Embryonic facial prominence (tissue), 1 donor: ENCODE results near the gene BHLHE40.

Experiments used
- DNase-seq: peaks from one replicate; pipeline ENCODE4 v3.0.0-alpha.2; 2016; ENCODE audit errors: extremely low spot score

The BHLHE40 gene

GRCh38 chr3:5001135-5001534 lies 21.9 kb downstream of the BHLHE40 start:
- no peak for DNase-seq

- no peak for DNase-seq
Measured at GRCh38 chr3:5001805-5002173, 22.6 kb downstream of the BHLHE40 start.

- DNase-seq: no peak
Measured at GRCh38 chr3:5002174-5002870, 23.1 kb downstream of the BHLHE40 start.

GRCh38 chr3:5002871-5003247 lies 23.6 kb downstream of the BHLHE40 start:
- no peak for DNase-seq

- DNase-seq: no peak
Measured at GRCh38 chr3:5004319-5005152, 25.3 kb downstream of the BHLHE40 start.

DNA sequence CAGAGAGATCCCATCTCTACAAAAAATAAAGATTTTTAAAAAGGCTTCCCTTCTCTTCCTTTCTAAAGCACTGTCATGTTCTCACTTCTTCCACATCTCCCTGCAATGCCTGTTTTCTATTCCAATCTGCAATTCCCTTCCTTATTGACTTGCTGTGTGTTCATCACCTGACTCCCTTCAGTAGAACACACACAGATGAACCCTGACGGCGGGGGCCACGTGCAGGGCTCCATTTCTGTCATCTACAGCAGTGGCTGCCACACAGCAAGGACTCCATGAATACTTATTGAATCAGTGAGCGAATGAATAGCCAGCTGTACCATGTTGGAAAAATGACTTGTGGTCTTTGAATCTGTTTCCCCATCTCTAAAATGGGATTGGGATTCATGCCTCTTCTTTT lies 26.1 kb downstream of the BHLHE40 start:
- no peak for DNase-seq

DNA sequence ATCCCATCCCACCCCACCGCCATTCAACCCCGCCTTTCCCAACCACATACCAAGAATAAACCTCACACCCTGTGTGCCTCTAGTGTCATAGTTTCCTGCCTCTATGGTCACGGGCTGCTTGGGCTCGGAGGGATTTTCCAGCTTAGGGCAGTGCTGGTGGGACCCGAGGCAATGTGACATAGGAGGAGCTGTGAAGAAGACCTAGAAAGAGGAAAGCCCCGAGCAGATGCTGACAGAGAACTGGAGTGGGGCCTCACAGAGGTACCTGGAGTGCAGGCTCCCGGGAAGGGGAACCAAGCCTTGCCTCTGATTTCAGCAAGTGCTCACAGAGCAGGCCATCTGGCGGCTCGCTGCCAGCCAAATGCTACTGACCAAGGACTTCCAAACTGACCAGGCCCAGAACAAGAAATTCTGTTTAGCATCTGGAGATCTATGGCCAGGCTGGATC lies 27.5 kb downstream of the BHLHE40 start:
- no peak for DNase-seq

- DNase-seq: no peak
Measured at GRCh38 chr3:5007873-5008272, 28.6 kb downstream of the BHLHE40 start.

GRCh38 chr3:5009506-5010109 lies 30.4 kb downstream of the BHLHE40 start:
- no peak for DNase-seq

DNA sequence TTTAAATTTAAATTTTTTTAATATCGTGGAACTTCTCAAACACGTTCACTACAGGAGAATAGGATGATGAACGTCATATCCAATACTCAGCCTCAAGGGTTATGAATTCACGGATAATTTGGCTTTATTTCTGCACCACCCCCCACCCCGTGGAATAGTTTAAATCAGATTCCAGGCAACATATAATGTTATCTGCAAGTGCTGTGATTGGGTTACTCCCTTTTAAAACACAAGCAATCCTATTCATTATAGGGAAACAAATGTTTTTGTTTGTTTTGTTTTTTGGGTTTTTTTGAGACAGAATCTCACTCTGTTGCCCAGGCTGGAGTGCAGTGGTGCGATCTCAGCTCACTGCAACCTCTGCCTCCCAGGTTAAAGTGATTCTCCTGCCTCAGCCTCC lies 30.9 kb downstream of the BHLHE40 start:
- DNase-seq: no peak

- no peak for DNase-seq
Measured at GRCh38 chr3:5010706-5011554, 31.7 kb downstream of the BHLHE40 start.

GRCh38 chr3:5011555-5012256 lies 32.5 kb downstream of the BHLHE40 start:
- DNase-seq: no peak

DNA sequence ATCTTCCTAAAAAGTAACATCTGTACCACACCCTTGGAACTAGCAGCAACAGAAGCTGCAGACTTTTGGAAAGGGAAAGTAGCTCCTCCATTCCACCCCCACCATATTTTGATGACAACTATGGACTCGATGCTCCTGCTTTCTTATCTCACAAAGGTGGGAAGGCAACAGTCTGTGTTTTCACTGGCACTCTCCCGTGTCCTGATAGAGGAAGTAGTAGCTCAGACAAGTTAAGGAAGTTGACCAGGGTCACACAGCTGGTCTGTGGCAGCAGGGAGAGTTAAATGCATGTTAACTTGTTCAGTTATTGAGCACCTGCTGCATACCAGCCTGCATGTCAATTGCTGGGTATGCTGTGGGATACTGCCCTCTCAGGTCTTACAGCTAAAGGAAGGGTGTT lies 33.1 kb downstream of the BHLHE40 start:
- no peak for DNase-seq

- DNase-seq: no peak
Measured at GRCh38 chr3:5013021-5013906, 34.0 kb downstream of the BHLHE40 start.

DNA sequence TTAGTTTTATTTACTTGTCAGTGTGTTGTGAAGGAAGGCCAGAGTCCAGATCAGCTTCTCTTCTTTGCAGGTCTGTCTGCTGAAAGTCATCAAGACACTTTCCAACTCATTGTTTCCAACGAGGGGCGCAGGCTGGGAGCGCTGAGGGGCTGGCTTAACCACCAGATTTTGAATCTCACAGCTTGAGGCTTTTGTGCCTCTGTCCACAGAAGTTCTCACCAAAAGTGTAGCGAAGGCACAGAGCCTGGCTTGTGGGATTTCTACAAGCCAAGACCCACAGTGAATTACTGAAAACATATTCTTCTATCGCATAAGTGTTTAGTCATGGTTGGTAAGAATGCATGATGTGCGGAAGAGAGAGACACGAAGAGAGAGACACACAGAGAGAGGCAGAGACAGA lies 35.2 kb downstream of the BHLHE40 start:
- DNase-seq: no peak

DNA sequence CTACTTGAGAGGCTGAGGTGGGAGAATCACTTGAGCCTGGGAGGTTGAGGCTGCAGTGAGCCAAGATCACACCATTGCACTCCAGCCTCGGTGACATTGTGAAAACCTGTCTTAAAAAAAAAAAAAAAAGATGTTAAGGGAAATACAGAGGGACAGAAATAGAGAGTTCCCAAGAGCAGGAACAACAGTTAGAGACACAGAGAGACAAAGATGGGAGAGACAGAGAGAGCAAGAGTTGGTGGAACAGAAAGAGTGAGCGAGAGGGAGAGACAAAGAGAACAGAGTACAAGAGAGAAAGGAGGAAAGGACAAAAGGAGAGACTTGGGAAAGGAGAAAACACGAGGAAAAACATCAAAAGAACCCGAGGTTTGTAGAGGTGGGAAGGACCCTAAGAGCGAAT lies 35.8 kb downstream of the BHLHE40 start:
- DNase-seq: no peak

DNA sequence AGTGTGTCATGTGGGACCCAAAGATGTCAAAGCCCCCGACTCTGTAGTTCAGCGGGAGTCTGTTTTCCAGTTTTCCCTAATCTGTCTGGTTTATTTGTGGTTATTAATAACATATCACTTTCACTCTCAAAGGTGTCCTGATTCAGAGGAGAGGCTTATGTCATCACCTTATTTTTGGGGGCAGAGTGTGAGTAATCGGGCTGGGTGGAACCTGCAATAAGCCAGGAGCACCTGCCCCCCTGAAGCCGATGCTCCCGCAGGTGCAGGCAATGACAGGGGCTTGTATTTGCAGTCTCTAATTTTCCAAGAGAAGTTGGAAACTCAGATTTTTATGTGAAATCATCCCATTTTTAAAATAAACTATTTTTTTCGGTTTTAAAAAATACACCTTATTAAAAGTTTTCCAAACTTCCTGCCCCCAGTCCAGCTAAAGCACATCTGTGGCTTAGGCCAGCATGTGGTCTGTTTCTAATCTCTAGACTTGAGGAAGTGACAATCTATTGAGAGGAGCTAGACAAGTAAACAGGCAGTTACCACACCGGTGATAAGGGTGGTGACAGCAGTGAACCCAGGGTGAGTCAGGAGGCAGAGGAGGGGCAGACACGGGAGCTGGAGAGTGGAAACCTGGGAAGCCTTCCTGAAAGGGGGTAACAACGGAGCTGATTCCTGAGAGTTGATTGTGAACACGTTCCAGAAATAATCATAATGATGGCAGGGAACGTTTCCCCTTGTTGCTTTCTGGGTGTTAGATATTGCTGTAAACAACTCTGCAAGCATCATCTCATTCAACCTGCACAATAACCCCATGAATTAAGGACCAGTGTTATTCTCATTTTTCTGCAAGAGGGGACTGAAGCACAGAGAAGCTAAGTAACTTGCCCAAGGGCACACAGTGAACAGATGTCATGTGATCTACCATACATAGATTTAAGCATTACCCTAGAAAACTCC lies 37.2 kb downstream of the BHLHE40 start:
- no peak for DNase-seq

GRCh38 chr3:5017925-5018531 lies 38.8 kb downstream of the BHLHE40 start:
- no peak for DNase-seq
